Hematopoietic multipotent progenitor cell (in vitro differentiated cells): Measurements from ENCODE around the gene GNG12. TPM values are rescaled to one million over a fixed set of nuclear protein-coding genes. Genes with fewer than 3 reads are reported as not detected.

ENCODE experiments used
- DNase-seq, 3 donors: peaks; one replicate each; pipeline ENCODE4 v3.0.0-alpha.2; 2011 to 2015; ENCODE audit warnings: low read depth in 2 of 3, low spot score in 2 of 3
- total RNA-seq: library from RNA; depleted of rRNA; stranded (reverse); fragments of >200 nt; gene quantifications from one replicate; pipeline ENCODE4 v1.2.3, GENCODE V29; 2012

Gene GNG12
- total RNA-seq, 1 donor: under 0.01 TPM

- DNase-seq: no peak
Measured at GRCh38 chr1:67843331-67843730, 10.1 kb upstream of the GNG12 start.

- no peak for DNase-seq
Measured at GRCh38 chr1:67840449-67840848, 7.2 kb upstream of the GNG12 start.

GRCh38 chr1:67839826-67840225 lies 6.6 kb upstream of the GNG12 start:
- DNase-seq: no peak

- no peak for DNase-seq
Measured at GRCh38 chr1:67838180-67838910, 5.1 kb upstream of the GNG12 start.

GRCh38 chr1:67836769-67837168 lies 3.5 kb upstream of the GNG12 start:
- no peak for DNase-seq

- no peak for DNase-seq
Measured at GRCh38 chr1:67835663-67836452, 2.6 kb upstream of the GNG12 start.

- DNase-seq: peak in 2 of 3 donors; percentile 24 to 27
Measured at GRCh38 chr1:67834246-67834877, 1.1 kb upstream of the GNG12 start.

GRCh38 chr1:67833602-67833940 lies 304 bp upstream of the GNG12 start:
- peak in 2 of 3 donors; percentile 21 to 32 for DNase-seq

GRCh38 chr1:67831850-67832513 lies 1.3 kb downstream of the GNG12 start:
- peak in 2 of 3 donors; percentile 35 to 47 for DNase-seq

- DNase-seq: peak in 1 of 3 donors; percentile 14
Measured at GRCh38 chr1:67830928-67831830, 2.1 kb downstream of the GNG12 start.

GRCh38 chr1:67830226-67830625 lies 3.0 kb downstream of the GNG12 start:
- DNase-seq: no peak

- no peak for DNase-seq
Measured at GRCh38 chr1:67827688-67828087, 5.6 kb downstream of the GNG12 start.

GRCh38 chr1:67825591-67825990 lies 7.7 kb downstream of the GNG12 start:
- no peak for DNase-seq

GRCh38 chr1:67824766-67825165 lies 8.5 kb downstream of the GNG12 start:
- DNase-seq: no peak

- DNase-seq: no peak
Measured at GRCh38 chr1:67823615-67824014, 9.7 kb downstream of the GNG12 start.

- no peak for DNase-seq
Measured at GRCh38 chr1:67821263-67821662, 12.0 kb downstream of the GNG12 start.

GRCh38 chr1:67818725-67819301 lies 14.5 kb downstream of the GNG12 start:
- no peak for DNase-seq

- no peak for DNase-seq
Measured at GRCh38 chr1:67818162-67818561, 15.1 kb downstream of the GNG12 start.

- no peak for DNase-seq
Measured at GRCh38 chr1:67817319-67817718, 15.9 kb downstream of the GNG12 start.

GRCh38 chr1:67816506-67816905 lies 16.8 kb downstream of the GNG12 start:
- DNase-seq: no peak
